IMR-90 (cell line): ENCODE results near the gene CEP128. TPM values are rescaled to one million over a fixed set of nuclear protein-coding genes. Genes with fewer than 3 reads are reported as not detected.

Experiments used
- ATAC-seq: fragments of 200-7000 bp; cut with Tn5 transposase; 2 replicates; pipeline ENCODE4 v1.9.1; 2020; ENCODE audit warnings: low read depth, mild to moderate bottlenecking, moderate library complexity
- BruUV-seq: library from RNA; stranded (reverse); fragments of 400-500 nt; replicated peaks from 2 replicates; lab custom pipeline; 2021; lab: Mats Ljungman, UMichigan
- CTCF ChIA-PET: fragments of 300-600 bp; formaldehyde crosslinking; extraction: SDS; loops from one replicate; lab custom pipeline; 2021; ENCODE audit warnings: antibody characterized with exemption; lab: Yijun Ruan, JAX
- POLR2A ChIA-PET: fragments of 300-600 bp; sonication (Branson Sonifier 250); formaldehyde crosslinking; loops from one replicate; lab custom pipeline; 2022; ENCODE audit warnings: antibody characterized with exemption; ENCODE audit not compliant: unreplicated experiment; lab: Charles Lee
- DNase-seq: peaks from one replicate; pipeline ENCODE4 v3.0.0; 2013
- H2AFZ ChIP-seq: replicated peaks from 2 replicates; pipeline ENCODE3; 2013; ENCODE audit warnings: low read length, mild to moderate bottlenecking; ENCODE audit not compliant: poor library complexity
- H2AK5ac ChIP-seq: 2 replicates; pipeline ENCODE4 v1.6.1; 2013; ENCODE audit warnings: low read depth, low read length, inconsistent platforms
- H2AK9ac ChIP-seq: replicated peaks from 2 replicates; pipeline ENCODE3; 2013; ENCODE audit warnings: mild to moderate bottlenecking, low read depth, low read length, moderate library complexity; ENCODE audit not compliant: poor library complexity
- H2BK120ac ChIP-seq: 2 replicates; pipeline ENCODE4 v1.6.1; 2013; ENCODE audit warnings: low read depth, low read length, inconsistent platforms
- H2BK15ac ChIP-seq: 3 replicates; pipeline ENCODE4 v1.6.1; 2013; ENCODE audit warnings: low read depth, low read length, inconsistent platforms
- H2BK20ac ChIP-seq: 2 replicates; pipeline ENCODE4 v1.6.1; 2013; ENCODE audit warnings: low read depth, mild to moderate bottlenecking, inconsistent platforms, low read length, moderate library complexity
- H2BK5ac ChIP-seq: 2 replicates; pipeline ENCODE4 v1.6.1; 2013; ENCODE audit warnings: mild to moderate bottlenecking, low read depth, low read length, inconsistent platforms; ENCODE audit not compliant: poor library complexity, severe bottlenecking
- H3K14ac ChIP-seq: replicated peaks from 2 replicates; pipeline ENCODE4 v1.6.1; 2013; ENCODE audit warnings: low read depth, low read length, inconsistent platforms
- H3K18ac ChIP-seq: 2 replicates; pipeline ENCODE4 v1.6.1; 2013; ENCODE audit warnings: low read depth, low read length, control low read depth
- H3K23ac ChIP-seq: 2 replicates; pipeline ENCODE4 v1.6.1; 2013; ENCODE audit warnings: low read depth, low read length, inconsistent platforms
- H3K27ac ChIP-seq: 2 replicates; pipeline ENCODE4 v1.5.1; 2013; ENCODE audit warnings: mild to moderate bottlenecking, control low read depth, low read length; ENCODE audit not compliant: insufficient read depth
- H3K27me3 ChIP-seq: 2 replicates; pipeline ENCODE4 v1.6.1; 2013; ENCODE audit warnings: low read length; ENCODE audit not compliant: control insufficient read depth, insufficient read depth
- H3K36me3 ChIP-seq: 2 replicates; pipeline ENCODE4 v1.6.1; 2013; ENCODE audit warnings: low read length, mixed read lengths; ENCODE audit not compliant: control insufficient read depth, insufficient read depth
- H3K4ac ChIP-seq: 2 replicates; pipeline ENCODE4 v1.6.1; 2013; ENCODE audit warnings: low read depth, low read length, inconsistent platforms
- H3K4me1 ChIP-seq: 2 replicates; pipeline ENCODE4 v1.6.1; 2013; ENCODE audit warnings: low read length, mixed read lengths; ENCODE audit not compliant: control insufficient read depth, insufficient read depth
- H3K4me2 ChIP-seq: 2 replicates; pipeline ENCODE4 v1.6.1; 2013; ENCODE audit warnings: low read depth, mild to moderate bottlenecking, control low read depth, low read length, moderate library complexity
- H3K4me3 ChIP-seq: 2 replicates; pipeline ENCODE4 v1.5.1; 2013; ENCODE audit warnings: low read depth, mild to moderate bottlenecking, control low read depth, low read length, moderate library complexity; ENCODE audit not compliant: insufficient read depth
- H3K56ac ChIP-seq: 2 replicates; pipeline ENCODE4 v1.6.1; 2013; ENCODE audit warnings: low read length, inconsistent platforms; ENCODE audit not compliant: insufficient read depth; ENCODE audit errors: extremely low read depth
- H3K79me1 ChIP-seq, 2 experiments: 2 replicates each; pipeline ENCODE4 v1.6.1; 2013; ENCODE audit warnings: low read length in 2 of 2, inconsistent platforms in 1 of 2, low read depth in 1 of 2
- H3K9ac ChIP-seq: 2 replicates; pipeline ENCODE4 v1.6.1; 2013; ENCODE audit warnings: low read depth, low read length, control low read depth
- H3K9me1 ChIP-seq: 2 replicates; pipeline ENCODE4 v1.6.1; 2013; ENCODE audit warnings: low read length, inconsistent platforms; ENCODE audit not compliant: insufficient read depth
- H3K9me3 ChIP-seq: 2 replicates; pipeline ENCODE4 v1.6.1; 2013; ENCODE audit warnings: low read length; ENCODE audit not compliant: control insufficient read depth, insufficient read depth
- H4K20me1 ChIP-seq: 2 replicates; pipeline ENCODE4 v1.6.1; 2013; ENCODE audit warnings: low read length, inconsistent platforms; ENCODE audit not compliant: insufficient read depth
- H4K5ac ChIP-seq: 2 replicates; pipeline ENCODE4 v1.6.1; 2013; ENCODE audit warnings: mild to moderate bottlenecking, low read depth, low read length, control low read depth
- H4K8ac ChIP-seq, 2 experiments: 2 replicates each; pipeline ENCODE4 v1.6.1; 2013; ENCODE audit warnings: low read depth in 2 of 2, low read length in 2 of 2, control low read depth in 1 of 2, inconsistent platforms in 1 of 2
- H4K91ac ChIP-seq: 2 replicates; pipeline ENCODE4 v1.6.1; 2013; ENCODE audit warnings: low read depth, low read length, inconsistent platforms; ENCODE audit not compliant: insufficient read depth
- CHD1 ChIP-seq: IDR thresholded peaks from 2 replicates; pipeline ENCODE4 v1.6.1; 2012; ENCODE audit warnings: low read depth, low read length, improper control_type of control experiment
- FOS ChIP-seq: fragments of 150-350 bp; IDR thresholded peaks from 2 replicates; pipeline ENCODE4 v1.6.1; 2016; ENCODE audit warnings: low read depth, low read length
- RFX5 ChIP-seq: IDR thresholded peaks from 2 replicates; pipeline ENCODE4 v1.8.0; 2012; ENCODE audit warnings: low read depth, mild to moderate bottlenecking, low read length, moderate library complexity
- WGBS, 2 experiments: methylation state at CpG; one replicate each; pipeline versions ENCODE4 v1.1.5 to v1.1.7; 2013; ENCODE audit warnings: missing lambda C conversion rate in 2 of 2; ENCODE audit not compliant: insufficient read length in 1 of 2; ENCODE audit errors: extremely low coverage in 2 of 2; 5-methylcytosine and 5-hydroxymethylcytosine counted together
- dilution Hi-C: fragments of 300-500 bp; cut with HindIII; formaldehyde crosslinking; loops from one replicate; pipeline ENCODE4 v1.14.3; 2018; ENCODE audit warnings: low sequenced_read_pairs; ENCODE audit not compliant: unreplicated experiment
- in situ Hi-C: fragments of 300-500 bp; cut with MboI; formaldehyde crosslinking; loops from 3 replicates; pipeline ENCODE4 v1.14.3; 2019; ENCODE audit warnings: low sequenced_read_pairs, inconsistent platforms, mixed read lengths
- intact Hi-C: fragments of 100-400 bp; cut with micrococcal nuclease; formaldehyde crosslinking; loops from 2 replicates; pipeline ENCODE4 v1.10.0; 2022
- polyA plus RNA-seq, 3 experiments: library from polyadenylated mRNA; depleted of rRNA; stranded (reverse); fragments of >200 nt; gene quantifications; 2 replicates each; pipeline ENCODE4 v1.2.3, GENCODE V29; 2012; ENCODE audit warnings: low replicate concordance in 1 of 3
- total RNA-seq: library from RNA; depleted of rRNA; stranded (reverse); fragments of >200 nt; gene quantifications from 2 replicates; pipeline ENCODE4 v1.2.3, GENCODE V29; 2012
- TF ChIP-seq, protein P1 (sequence below): fragments of 150-350 bp; IDR thresholded peaks from 2 replicates; pipeline ENCODE4 v1.6.1; 2016; ENCODE audit warnings: low read depth, mild to moderate bottlenecking, low read length, moderate library complexity, borderline replicate concordance
- TF ChIP-seq, protein P2 (sequence below): conservative IDR thresholded peaks from 2 replicates; pipeline ENCODE4 v1.5.1; 2012; ENCODE audit warnings: mild to moderate bottlenecking, low read depth, low read length, improper control_type of control experiment

Gene CEP128
- total and polyA plus RNA-seq, 2 of the 4 experiments (the other 2 are of a cell fraction): 1.9 to 5.7 TPM

DNA sequence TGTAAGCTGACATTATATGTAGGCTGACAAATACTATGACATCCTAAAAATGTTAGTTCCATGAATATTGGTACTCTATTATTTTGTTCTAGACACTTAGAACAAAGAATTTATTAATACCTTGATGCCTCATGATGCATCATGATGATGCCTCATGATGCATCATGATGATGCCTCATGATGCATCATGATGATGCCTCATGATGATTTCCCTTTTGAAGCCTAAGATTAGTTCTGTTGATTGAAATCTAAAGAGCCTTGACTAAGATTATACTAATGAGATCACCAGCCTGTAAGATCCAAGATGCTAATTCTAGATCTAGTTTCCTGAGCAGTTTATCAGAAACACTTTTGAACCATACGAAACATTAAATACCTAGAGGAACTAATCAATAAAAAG, 4.6 kb upstream of the CEP128 start:
- Histone ChIP-seq H3K9me1 (no peaks in the 10 kb centered on the region), H2BK20ac (no peak overlapping the region), H4K5ac (no peak overlapping the region), H4K20me1 (no peaks in the 10 kb centered on the region), H3K4ac (no peak overlapping the region), H3K4me1 (no peaks in the 10 kb centered on the region; the same call in 1 of the 2 replicates), H2AK5ac (no peak overlapping the region), H3K14ac (no peak overlapping the region), H3K79me1 (peaks cover under 1% of the 10 kb centered on the region in 2 experiments; a peak in 2 of 4 replicates), H3K4me2 (no peak overlapping the region), H3K56ac (no peak overlapping the region), H2AK9ac (no peak overlapping the region), H3K9me3 (no peaks in the 10 kb centered on the region), H2BK5ac (no peak overlapping the region), H3K18ac (no peak overlapping the region), H4K91ac (no peak overlapping the region), H4K8ac (no peak overlapping the region), H2BK120ac (no peak overlapping the region), H3K36me3 (no peaks in the 10 kb centered on the region), H3K23ac (no peak overlapping the region), H3K9ac (no peak overlapping the region), H2BK15ac (no peak overlapping the region), H3K27me3 (no peaks in the 10 kb centered on the region), H3K4me3 (no peak overlapping the region), H2AFZ (no peak overlapping the region), H3K27ac (no peak overlapping the region)
- POLR2A ChIA-PET: no interaction called here
- ATAC-seq (no peak), DNase-seq (peak; percentile 52)
- intact Hi-C loops: no loop called here
- dilution Hi-C loops: no loop called here
- CTCF ChIA-PET: no interaction called here
- no CpG with 5 or more reads among the region's 1 CpG for WGBS, 2 experiments
- in situ Hi-C loops: no loop called here
- BruUV-seq: no TSS peak
- TF ChIP-seq FOS (0 out of 2 replicates have a peak, but pooled peaks have one; percentile 25), CHD1 (no peak), RFX5 (no peak)
- TF ChIP-seq, protein P1, sequence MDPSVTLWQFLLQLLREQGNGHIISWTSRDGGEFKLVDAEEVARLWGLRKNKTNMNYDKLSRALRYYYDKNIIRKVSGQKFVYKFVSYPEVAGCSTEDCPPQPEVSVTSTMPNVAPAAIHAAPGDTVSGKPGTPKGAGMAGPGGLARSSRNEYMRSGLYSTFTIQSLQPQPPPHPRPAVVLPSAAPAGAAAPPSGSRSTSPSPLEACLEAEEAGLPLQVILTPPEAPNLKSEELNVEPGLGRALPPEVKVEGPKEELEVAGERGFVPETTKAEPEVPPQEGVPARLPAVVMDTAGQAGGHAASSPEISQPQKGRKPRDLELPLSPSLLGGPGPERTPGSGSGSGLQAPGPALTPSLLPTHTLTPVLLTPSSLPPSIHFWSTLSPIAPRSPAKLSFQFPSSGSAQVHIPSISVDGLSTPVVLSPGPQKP: no peak
- TF ChIP-seq, protein P2, sequence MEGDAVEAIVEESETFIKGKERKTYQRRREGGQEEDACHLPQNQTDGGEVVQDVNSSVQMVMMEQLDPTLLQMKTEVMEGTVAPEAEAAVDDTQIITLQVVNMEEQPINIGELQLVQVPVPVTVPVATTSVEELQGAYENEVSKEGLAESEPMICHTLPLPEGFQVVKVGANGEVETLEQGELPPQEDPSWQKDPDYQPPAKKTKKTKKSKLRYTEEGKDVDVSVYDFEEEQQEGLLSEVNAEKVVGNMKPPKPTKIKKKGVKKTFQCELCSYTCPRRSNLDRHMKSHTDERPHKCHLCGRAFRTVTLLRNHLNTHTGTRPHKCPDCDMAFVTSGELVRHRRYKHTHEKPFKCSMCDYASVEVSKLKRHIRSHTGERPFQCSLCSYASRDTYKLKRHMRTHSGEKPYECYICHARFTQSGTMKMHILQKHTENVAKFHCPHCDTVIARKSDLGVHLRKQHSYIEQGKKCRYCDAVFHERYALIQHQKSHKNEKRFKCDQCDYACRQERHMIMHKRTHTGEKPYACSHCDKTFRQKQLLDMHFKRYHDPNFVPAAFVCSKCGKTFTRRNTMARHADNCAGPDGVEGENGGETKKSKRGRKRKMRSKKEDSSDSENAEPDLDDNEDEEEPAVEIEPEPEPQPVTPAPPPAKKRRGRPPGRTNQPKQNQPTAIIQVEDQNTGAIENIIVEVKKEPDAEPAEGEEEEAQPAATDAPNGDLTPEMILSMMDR: no peak
